SK-N-SH treated with all-trans-retinoic acid at 6 μM for 48 hours (cell line): ENCODE results near the gene AHCYL2.

Experiments
- BACH2 ChIP-seq: fragments of 250-450 bp; sonication (Bioruptor Pico); IDR thresholded peaks from 2 replicates; pipeline ENCODE4 v1.9.0; 2021; ENCODE audit warnings: mild to moderate bottlenecking, borderline replicate concordance
- ESRRG ChIP-seq: fragments of 250-450 bp; sonication (Bioruptor Pico); IDR thresholded peaks from 2 replicates; pipeline ENCODE4 v1.6.1; 2021; ENCODE audit warnings: mild to moderate bottlenecking
- TF ChIP-seq, protein P1 (sequence below): fragments of 250-450 bp; sonication (Bioruptor Pico); IDR thresholded peaks from 2 replicates; pipeline ENCODE4 v1.8.0; 2020; ENCODE audit warnings: mild to moderate bottlenecking, moderate library complexity, borderline replicate concordance

DNA sequence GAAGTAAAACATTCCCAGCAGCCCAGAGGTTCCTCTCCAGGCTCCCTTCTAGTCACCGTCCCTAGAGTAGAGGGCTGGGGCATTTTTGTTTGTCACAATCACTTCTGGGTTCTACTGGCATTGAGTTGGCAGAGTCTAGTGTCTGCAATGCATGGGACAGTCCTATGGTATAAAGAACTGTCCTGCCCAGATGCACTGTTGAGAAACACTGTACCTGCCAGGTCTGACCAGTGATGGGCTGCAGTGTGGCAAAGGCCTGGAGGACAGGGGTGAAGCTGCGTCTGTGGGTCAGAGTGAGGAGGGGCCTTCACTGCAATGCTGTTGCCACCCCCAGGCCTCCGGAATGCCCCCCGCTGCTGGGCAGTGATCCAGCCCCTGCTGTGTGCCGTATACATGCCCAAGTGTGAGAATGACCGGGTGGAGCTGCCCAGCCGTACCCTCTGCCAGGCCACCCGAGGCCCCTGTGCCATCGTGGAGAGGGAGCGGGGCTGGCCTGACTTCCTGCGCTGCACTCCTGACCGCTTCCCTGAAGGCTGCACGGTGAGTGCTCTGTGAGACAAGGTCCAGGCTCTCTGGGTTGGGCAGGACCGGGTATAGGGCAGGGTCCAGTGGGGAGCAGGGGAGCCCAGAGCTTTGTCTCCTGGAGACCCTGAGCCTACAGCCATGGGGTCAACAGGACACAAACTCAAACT, 21.6 kb upstream of the AHCYL2 start:
- TF ChIP-seq ESRRG, result no peak
- TF ChIP-seq, protein P1, sequence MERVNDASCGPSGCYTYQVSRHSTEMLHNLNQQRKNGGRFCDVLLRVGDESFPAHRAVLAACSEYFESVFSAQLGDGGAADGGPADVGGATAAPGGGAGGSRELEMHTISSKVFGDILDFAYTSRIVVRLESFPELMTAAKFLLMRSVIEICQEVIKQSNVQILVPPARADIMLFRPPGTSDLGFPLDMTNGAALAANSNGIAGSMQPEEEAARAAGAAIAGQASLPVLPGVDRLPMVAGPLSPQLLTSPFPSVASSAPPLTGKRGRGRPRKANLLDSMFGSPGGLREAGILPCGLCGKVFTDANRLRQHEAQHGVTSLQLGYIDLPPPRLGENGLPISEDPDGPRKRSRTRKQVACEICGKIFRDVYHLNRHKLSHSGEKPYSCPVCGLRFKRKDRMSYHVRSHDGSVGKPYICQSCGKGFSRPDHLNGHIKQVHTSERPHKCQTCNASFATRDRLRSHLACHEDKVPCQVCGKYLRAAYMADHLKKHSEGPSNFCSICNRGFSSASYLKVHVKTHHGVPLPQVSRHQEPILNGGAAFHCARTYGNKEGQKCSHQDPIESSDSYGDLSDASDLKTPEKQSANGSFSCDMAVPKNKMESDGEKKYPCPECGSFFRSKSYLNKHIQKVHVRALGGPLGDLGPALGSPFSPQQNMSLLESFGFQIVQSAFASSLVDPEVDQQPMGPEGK (CRISPR knock-in tag), result no peak
- TF ChIP-seq BACH2 (CRISPR knock-in tag), result no peak
